Ovary (tissue), 3 donors: Measurements from ENCODE around the gene TACC2.

Experiments used
- EP300 ChIP-seq: sonication (generic); formaldehyde crosslinking; IDR thresholded peaks from one replicate; pipeline ENCODE4 v1.6.1; 2017; ENCODE audit warnings: antibody characterized with exemption
- POLR2A ChIP-seq: fragments of 450-650 bp; IDR thresholded peaks from one replicate; pipeline ENCODE4 v1.6.1; 2017; ENCODE audit warnings: antibody characterized with exemption, mild to moderate bottlenecking, moderate library complexity
- TF ChIP-seq, protein P1 (sequence below), 3 donors: fragments of 450-650 bp in 2 of 3; fragments of 200-600 bp in 1 of 3; IDR thresholded peaks; one replicate each; pipeline versions ENCODE4 v1.5.1 to v1.8.0; 2016 to 2022; ENCODE audit warnings: antibody characterized with exemption in 3 of 3, mild to moderate bottlenecking in 1 of 3
- donor health status: DM: no; HTN: no; CAD: no.

DNA sequence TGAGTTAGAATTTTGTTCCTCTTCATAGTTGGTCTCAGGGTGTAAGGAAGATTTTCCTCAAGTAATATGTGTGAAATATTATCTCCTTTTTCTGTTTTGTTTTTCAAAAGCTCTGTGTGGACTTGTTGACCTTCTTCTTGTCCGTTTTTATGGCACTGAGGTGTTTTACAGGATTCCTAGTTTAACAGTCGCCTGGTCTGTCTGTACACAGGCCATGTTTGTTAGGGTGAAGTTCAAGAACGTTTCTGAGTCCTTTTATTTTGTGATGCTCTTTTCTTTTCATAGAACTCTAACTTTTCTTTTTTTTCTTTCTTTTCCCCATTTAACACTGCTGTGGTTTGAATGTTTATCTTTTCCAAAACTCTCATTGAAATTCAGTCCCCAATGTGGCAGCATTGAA is 18.5 kb downstream of the TACC2 start:
- TF ChIP-seq, protein P1, sequence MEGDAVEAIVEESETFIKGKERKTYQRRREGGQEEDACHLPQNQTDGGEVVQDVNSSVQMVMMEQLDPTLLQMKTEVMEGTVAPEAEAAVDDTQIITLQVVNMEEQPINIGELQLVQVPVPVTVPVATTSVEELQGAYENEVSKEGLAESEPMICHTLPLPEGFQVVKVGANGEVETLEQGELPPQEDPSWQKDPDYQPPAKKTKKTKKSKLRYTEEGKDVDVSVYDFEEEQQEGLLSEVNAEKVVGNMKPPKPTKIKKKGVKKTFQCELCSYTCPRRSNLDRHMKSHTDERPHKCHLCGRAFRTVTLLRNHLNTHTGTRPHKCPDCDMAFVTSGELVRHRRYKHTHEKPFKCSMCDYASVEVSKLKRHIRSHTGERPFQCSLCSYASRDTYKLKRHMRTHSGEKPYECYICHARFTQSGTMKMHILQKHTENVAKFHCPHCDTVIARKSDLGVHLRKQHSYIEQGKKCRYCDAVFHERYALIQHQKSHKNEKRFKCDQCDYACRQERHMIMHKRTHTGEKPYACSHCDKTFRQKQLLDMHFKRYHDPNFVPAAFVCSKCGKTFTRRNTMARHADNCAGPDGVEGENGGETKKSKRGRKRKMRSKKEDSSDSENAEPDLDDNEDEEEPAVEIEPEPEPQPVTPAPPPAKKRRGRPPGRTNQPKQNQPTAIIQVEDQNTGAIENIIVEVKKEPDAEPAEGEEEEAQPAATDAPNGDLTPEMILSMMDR (IDR thresholded peaks at IDR 0.05) = no peak
- TF ChIP-seq POLR2A (no peak), EP300 (no peak)
